Measurements from ENCODE around the gene IGLON5.

The IGLON5 gene

DNA sequence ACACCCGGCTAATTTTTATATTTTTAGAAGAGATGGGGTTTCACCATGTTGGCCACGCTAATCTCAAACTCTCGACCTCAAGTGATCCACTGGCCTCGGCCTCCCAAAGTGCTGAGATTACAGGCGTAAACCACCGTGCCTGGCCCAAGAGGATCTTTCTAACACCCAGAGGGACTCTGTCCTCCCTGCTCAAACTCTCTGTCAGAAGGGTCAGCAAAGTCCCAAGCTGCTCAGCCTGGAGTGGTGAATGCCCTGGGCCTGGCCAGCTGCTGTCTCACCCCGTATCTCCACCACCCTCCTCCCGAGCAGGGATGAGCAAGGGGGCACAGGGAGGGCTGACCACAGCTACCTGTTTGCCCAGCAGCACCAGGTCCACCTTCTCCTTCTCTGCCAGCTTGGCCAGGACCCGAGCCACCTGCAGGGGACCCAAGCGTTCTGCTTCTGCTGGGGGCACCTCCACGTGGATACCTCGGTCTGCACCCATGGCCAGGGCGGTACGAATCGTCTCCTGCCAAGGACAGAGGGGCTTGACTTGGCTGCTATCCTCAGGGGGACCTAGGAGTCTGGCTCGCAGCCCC lies 41.4 kb downstream of the IGLON5 start:
- TF ChIP-seq, protein P1, sequence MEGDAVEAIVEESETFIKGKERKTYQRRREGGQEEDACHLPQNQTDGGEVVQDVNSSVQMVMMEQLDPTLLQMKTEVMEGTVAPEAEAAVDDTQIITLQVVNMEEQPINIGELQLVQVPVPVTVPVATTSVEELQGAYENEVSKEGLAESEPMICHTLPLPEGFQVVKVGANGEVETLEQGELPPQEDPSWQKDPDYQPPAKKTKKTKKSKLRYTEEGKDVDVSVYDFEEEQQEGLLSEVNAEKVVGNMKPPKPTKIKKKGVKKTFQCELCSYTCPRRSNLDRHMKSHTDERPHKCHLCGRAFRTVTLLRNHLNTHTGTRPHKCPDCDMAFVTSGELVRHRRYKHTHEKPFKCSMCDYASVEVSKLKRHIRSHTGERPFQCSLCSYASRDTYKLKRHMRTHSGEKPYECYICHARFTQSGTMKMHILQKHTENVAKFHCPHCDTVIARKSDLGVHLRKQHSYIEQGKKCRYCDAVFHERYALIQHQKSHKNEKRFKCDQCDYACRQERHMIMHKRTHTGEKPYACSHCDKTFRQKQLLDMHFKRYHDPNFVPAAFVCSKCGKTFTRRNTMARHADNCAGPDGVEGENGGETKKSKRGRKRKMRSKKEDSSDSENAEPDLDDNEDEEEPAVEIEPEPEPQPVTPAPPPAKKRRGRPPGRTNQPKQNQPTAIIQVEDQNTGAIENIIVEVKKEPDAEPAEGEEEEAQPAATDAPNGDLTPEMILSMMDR (IDR thresholded peaks at IDR 0.05; ENCODE audit: low read depth, low read length) = no peak
- no peak for TF ChIP-seq MYC (IDR thresholded peaks at IDR 0.05; ENCODE audit: low read depth, low read length)
- no peak for DNase-seq (ENCODE audit: low read depth)
- H3K4me3 ChIP-seq (ENCODE audit: low read depth, low read length) = no peak overlapping the region

- no peak for DNase-seq (ENCODE audit: low read depth)
- H3K4me3 ChIP-seq (ENCODE audit: low read depth, low read length) = no peak overlapping the region
- TF ChIP-seq, protein P1 (IDR thresholded peaks at IDR 0.05; ENCODE audit: low read depth, low read length) = no peak
- no peak for TF ChIP-seq MAX (IDR thresholded peaks at IDR 0.05; ENCODE audit: low read depth, low read length)
- no peak for TF ChIP-seq POLR2A (IDR thresholded peaks at IDR 0.05; ENCODE audit: extremely low read depth, insufficient read length)
- no peak for TF ChIP-seq MYC (IDR thresholded peaks at IDR 0.05; ENCODE audit: low read depth, low read length)
Measured at GRCh38 chr19:51354103-51354741, 42.8 kb downstream of the IGLON5 start.

GRCh38 chr19:51354742-51355148 lies 43.3 kb downstream of the IGLON5 start:
- no peak for DNase-seq (ENCODE audit: low read depth)
- TF ChIP-seq MYC (IDR thresholded peaks at IDR 0.05; ENCODE audit: low read depth, low read length) (no peak), POLR2A (IDR thresholded peaks at IDR 0.05; ENCODE audit: extremely low read depth, insufficient read length) (no peak), MAX (IDR thresholded peaks at IDR 0.05; ENCODE audit: low read depth, low read length) (no peak)
- TF ChIP-seq, protein P1 (IDR thresholded peaks at IDR 0.05; ENCODE audit: low read depth, low read length) = no peak
- H3K4me3 ChIP-seq (ENCODE audit: low read depth, low read length) = no peak overlapping the region

GRCh38 chr19:51356159-51356801 lies 44.8 kb downstream of the IGLON5 start:
- TF ChIP-seq POLR2A (IDR thresholded peaks at IDR 0.05; ENCODE audit: extremely low read depth, insufficient read length) (no peak), MYC (IDR thresholded peaks at IDR 0.05; ENCODE audit: low read depth, low read length) (no peak), MAX (IDR thresholded peaks at IDR 0.05; ENCODE audit: low read depth, low read length) (no peak)
- TF ChIP-seq, protein P1 (IDR thresholded peaks at IDR 0.05; ENCODE audit: low read depth, low read length) = no peak
- H3K4me3 ChIP-seq (ENCODE audit: low read depth, low read length) = no peak overlapping the region
- DNase-seq (ENCODE audit: low read depth) = no peak

GRCh38 chr19:51357952-51358351 lies 46.5 kb downstream of the IGLON5 start:
- TF ChIP-seq, protein P1 (IDR thresholded peaks at IDR 0.05; ENCODE audit: low read depth, low read length) = no peak
- TF ChIP-seq POLR2A (IDR thresholded peaks at IDR 0.05; ENCODE audit: extremely low read depth, insufficient read length) = no peak
- no peak for TF ChIP-seq MAX (IDR thresholded peaks at IDR 0.05; ENCODE audit: low read depth, low read length)
- no peak for DNase-seq (ENCODE audit: low read depth)
- no peak overlapping the region for H3K4me3 ChIP-seq (ENCODE audit: low read depth, low read length)

Measured in NB4 (cell line).